OCI-LY1 (cell line): ENCODE results near the gene ASB4.

Experiments used
- H2AFZ ChIP-seq: fragments of 200-600 bp; sonication (generic), shearing (Covaris generic); 2 replicates; pipeline ENCODE4 v1.6.0; 2014; ENCODE audit warnings: antibody characterized with exemption, mild to moderate bottlenecking, low read length
- H3F3A ChIP-seq: fragments of 200-600 bp; sonication (generic), shearing (Covaris generic); 2 replicates; pipeline ENCODE4 v1.6.0; 2014; ENCODE audit warnings: mild to moderate bottlenecking, antibody characterized with exemption, low read length, moderate library complexity; ENCODE audit not compliant: insufficient read depth
- H3K27ac ChIP-seq: fragments of 200-600 bp; sonication (generic); 2 replicates; pipeline ENCODE4 v1.5.1; 2014; ENCODE audit warnings: low read length, mixed run types, mild to moderate bottlenecking, low read depth; ENCODE audit not compliant: poor library complexity, severe bottlenecking
- H3K27me3 ChIP-seq: fragments of 200-600 bp; sonication (generic); 2 replicates; pipeline ENCODE4 v1.6.0; 2014; ENCODE audit warnings: antibody characterized with exemption, mild to moderate bottlenecking, low read length, moderate library complexity; ENCODE audit not compliant: insufficient read depth
- H3K36me3 ChIP-seq: fragments of 200-600 bp; sonication (generic); 2 replicates; pipeline ENCODE4 v1.6.1; 2014; ENCODE audit warnings: mild to moderate bottlenecking, antibody characterized with exemption, low read length, moderate library complexity, mixed read lengths; ENCODE audit not compliant: insufficient read depth
- H3K4me1 ChIP-seq: fragments of 200-600 bp; sonication (generic); 2 replicates; pipeline ENCODE4 v1.5.1; 2014; ENCODE audit warnings: mild to moderate bottlenecking, low read length, moderate library complexity; ENCODE audit not compliant: insufficient read depth, severe bottlenecking
- H3K4me2 ChIP-seq: fragments of 200-600 bp; sonication (generic), shearing (Covaris generic); 2 replicates; pipeline ENCODE4 v1.6.1; 2014; ENCODE audit warnings: low read length
- H3K4me3 ChIP-seq: fragments of 200-600 bp; sonication (generic); 2 replicates; pipeline ENCODE4 v1.5.1; 2014; ENCODE audit warnings: low read length, low read depth, mild to moderate bottlenecking, mixed read lengths; ENCODE audit not compliant: poor library complexity, severe bottlenecking
- H3K79me2 ChIP-seq: fragments of 200-600 bp; shearing (Covaris generic); 2 replicates; pipeline ENCODE4 v1.6.1; 2016; ENCODE audit warnings: mixed run types, low read length, mixed read lengths; ENCODE audit not compliant: insufficient read depth
- H3K9ac ChIP-seq: fragments of 200-600 bp; sonication (generic), shearing (Covaris generic); 2 replicates; pipeline ENCODE4 v1.6.1; 2014; ENCODE audit warnings: mild to moderate bottlenecking, low read length, mixed read lengths
- H3K9me2 ChIP-seq: fragments of 200-600 bp; sonication (generic), shearing (Covaris generic); 2 replicates; pipeline ENCODE4 v1.6.1; 2014; ENCODE audit warnings: low read depth, mild to moderate bottlenecking, low read length, mixed read lengths
- H3K9me3 ChIP-seq: fragments of 200-600 bp; shearing (Covaris generic); 2 replicates; pipeline ENCODE4 v1.6.1; 2014; ENCODE audit warnings: low read length, mixed read lengths
- H4K20me1 ChIP-seq: fragments of 200-600 bp; sonication (generic), shearing (Covaris generic); 2 replicates; pipeline ENCODE4 v1.6.0; 2016; ENCODE audit warnings: mild to moderate bottlenecking, low read length; ENCODE audit not compliant: insufficient read depth
- CTCF ChIP-seq: fragments of 200-600 bp; sonication (generic), shearing (Covaris generic); IDR thresholded peaks from 2 replicates; pipeline ENCODE4 v1.5.1; 2017; ENCODE audit warnings: mild to moderate bottlenecking, antibody characterized with exemption, low read length, moderate library complexity, mixed read lengths
- EZH2 ChIP-seq: fragments of 200-600 bp; sonication (generic), shearing (Covaris generic); IDR thresholded peaks from 2 replicates; pipeline ENCODE4 v1.8.0; 2017; ENCODE audit warnings: borderline replicate concordance, mixed run types, mild to moderate bottlenecking, antibody characterized with exemption, low read length, moderate library complexity, mixed read lengths

ASB4 gene

DNA sequence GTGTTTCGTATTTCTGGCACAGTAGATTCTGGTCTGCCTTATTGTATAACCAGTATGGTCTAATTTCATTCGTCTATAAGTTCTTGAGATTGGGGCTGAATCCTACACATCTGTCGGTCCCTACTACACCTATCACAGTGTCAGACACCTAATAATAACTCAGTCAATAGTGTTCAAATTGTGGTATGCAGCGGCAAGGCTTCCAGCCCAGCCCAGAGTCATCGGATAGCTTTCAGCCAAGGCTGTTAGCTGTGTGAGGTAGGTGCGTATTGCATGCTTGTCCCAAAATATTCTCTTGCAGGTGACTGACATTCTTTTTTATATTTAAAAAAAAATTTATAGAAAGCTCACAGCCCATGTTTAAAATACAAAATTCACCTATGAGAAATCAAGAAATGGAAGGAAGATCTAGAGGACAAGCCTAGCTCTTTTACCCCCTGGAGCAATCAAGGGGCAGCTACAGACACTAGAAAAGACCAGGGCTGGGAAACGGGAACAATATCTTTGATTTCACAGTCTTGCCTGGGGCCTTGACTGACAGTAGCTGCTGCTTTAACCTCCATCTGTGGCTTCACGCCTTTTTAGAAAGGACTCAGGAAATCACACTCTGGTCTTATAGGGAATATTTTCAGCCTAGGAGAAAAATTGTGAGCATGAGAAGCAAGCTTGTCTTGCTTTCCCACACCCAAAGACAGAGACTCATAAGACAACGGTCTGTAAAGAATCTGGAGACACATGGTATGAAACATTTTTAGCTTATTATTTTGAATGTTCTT is 9.5 kb upstream of the ASB4 start:
- no peaks in the 10 kb centered on the region for H3K36me3 ChIP-seq
- no peaks in the 10 kb centered on the region for H3F3A ChIP-seq
- no peak for TF ChIP-seq CTCF
- no peak for TF ChIP-seq EZH2
- no peaks in the 10 kb centered on the region for H4K20me1 ChIP-seq
- H3K79me2 ChIP-seq = no peaks in the 10 kb centered on the region
- H3K4me1 ChIP-seq = peaks cover 13% of the 10 kb centered on the region
- no peak overlapping the region for H3K27ac ChIP-seq
- H3K9me3 ChIP-seq = no peaks in the 10 kb centered on the region
- H3K4me2 ChIP-seq = no peak overlapping the region
- no peak overlapping the region for H3K9ac ChIP-seq
- no peak overlapping the region for H3K4me3 ChIP-seq
- H3K9me2 ChIP-seq = no peaks in the 10 kb centered on the region
- peak overlapping the region; percentile 45 for H2AFZ ChIP-seq
- H3K27me3 ChIP-seq = no peaks in the 10 kb centered on the region

DNA sequence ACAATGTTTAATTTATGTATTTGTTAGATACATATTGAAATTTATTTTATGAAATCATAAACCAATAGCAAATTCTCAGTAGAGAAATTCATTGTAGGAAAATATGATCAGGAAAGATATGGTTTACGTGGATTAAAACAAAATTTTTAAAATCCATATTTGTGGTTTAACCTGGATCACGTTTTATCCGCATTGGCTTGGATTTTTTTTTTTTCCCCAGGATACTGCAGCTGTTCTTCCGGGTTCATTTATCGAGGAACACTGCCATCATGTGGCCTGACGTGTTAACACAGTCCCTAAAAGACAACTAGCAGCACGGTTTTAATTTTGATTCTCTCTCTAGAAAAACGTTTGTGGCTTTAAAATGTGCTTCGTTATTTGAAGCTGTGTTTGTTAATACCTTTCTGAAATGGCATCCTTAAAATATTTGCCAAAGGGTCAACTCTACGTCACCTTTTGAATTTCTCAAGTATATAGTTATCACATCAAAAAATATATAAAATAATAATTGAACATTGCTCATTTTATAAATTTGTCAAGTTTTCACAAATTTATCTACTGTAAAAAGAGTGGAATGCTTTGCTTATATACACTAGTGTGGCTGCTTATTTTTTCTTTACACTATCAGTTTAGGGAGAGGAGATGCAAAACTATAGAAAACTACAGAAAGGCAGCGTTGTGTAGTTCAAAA is 8.7 kb upstream of the ASB4 start:
- Histone ChIP-seq H3K4me2 (no peak overlapping the region), H3K27ac (no peak overlapping the region), H3K9ac (no peak overlapping the region), H3F3A (no peaks in the 10 kb centered on the region), H2AFZ (peak overlapping the region; percentile 45), H4K20me1 (no peaks in the 10 kb centered on the region), H3K4me3 (no peak overlapping the region), H3K36me3 (no peaks in the 10 kb centered on the region), H3K79me2 (no peaks in the 10 kb centered on the region), H3K9me2 (no peaks in the 10 kb centered on the region), H3K27me3 (no peaks in the 10 kb centered on the region), H3K9me3 (no peaks in the 10 kb centered on the region), H3K4me1 (peaks cover 12% of the 10 kb centered on the region)
- TF ChIP-seq CTCF (peak; percentile 90), EZH2 (no peak)

DNA sequence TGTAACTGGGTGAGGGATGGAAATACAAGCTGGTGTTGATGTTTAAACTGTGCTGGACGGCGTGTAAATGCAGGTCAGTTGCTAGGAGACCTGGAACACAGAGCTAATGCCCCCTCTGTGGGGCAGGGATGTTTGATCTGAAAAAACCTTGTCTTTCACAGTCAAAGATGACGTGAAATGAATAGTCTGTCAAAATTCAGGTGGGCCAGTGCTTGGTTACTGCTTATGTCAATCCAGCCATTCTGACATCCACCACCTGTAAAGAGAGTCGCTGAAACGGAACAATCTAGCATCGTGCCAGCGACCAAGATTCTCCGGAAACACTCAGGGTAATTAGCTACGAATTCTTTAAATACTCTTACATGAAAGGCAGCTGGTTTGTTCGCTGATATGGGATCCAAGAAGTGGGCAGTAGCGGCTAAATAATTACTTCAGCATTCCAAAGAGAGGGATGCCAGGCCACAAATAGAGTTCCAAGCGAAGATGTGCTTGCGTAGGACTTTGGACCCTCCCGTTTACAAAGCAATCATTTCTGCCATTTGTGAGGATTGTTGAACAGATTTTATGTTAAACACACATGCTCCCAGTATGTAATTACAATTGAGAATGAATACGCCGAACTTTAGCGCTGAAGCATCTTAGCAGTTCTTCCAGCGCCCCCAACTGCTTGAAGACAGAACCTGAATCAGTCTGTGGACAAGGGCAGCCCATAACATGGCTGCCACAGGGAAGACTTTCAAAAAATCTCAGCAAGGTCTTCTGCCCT is 7.3 kb upstream of the ASB4 start:
- no peak overlapping the region for H3K27ac ChIP-seq

More for the DNA sequence above, 7.3 kb upstream of the ASB4 start:
- peaks cover 4% of the 10 kb centered on the region for H3K4me1 ChIP-seq
- H3K4me2 ChIP-seq = no peak overlapping the region
- H2AFZ ChIP-seq = peak overlapping the region; percentile 9; the same call in 1 of the 2 replicates
- H3K27me3 ChIP-seq = no peaks in the 10 kb centered on the region
- H3K9me3 ChIP-seq = no peaks in the 10 kb centered on the region
- no peaks in the 10 kb centered on the region for H3K9me2 ChIP-seq
- H3K79me2 ChIP-seq = no peaks in the 10 kb centered on the region
- H4K20me1 ChIP-seq = no peaks in the 10 kb centered on the region
- no peaks in the 10 kb centered on the region for H3K36me3 ChIP-seq
- TF ChIP-seq CTCF (peak; percentile 62), EZH2 (no peak)
- H3K4me3 ChIP-seq = no peak overlapping the region
- H3K9ac ChIP-seq = no peak overlapping the region
- no peaks in the 10 kb centered on the region for H3F3A ChIP-seq
